Stimulated activated naive CD8-positive, alpha-beta T cell treated with anti-CD3 and anti-CD28 coated beads, Interleukin-15, Interleukin-2, amounts not matched to agents 100 ng/mL and 50 ng/mL, for 24 hours (primary cell): Measurements from ENCODE around the gene LHFPL5.

Experiments
- H3K27ac Mint-ChIP-seq: one replicate; pipeline ENCODE4 v1.8.0; 2021; ENCODE audit warnings: mild to moderate bottlenecking, mixed read lengths
- H3K27me3 Mint-ChIP-seq: one replicate; pipeline ENCODE4 v1.8.0; 2021; ENCODE audit warnings: mixed read lengths
- H3K36me3 Mint-ChIP-seq: one replicate; pipeline ENCODE4 v1.8.0; 2021; ENCODE audit warnings: low read depth, mixed read lengths
- H3K4me1 Mint-ChIP-seq: one replicate; pipeline ENCODE4 v1.8.0; 2021; ENCODE audit warnings: low read depth, mixed read lengths
- H3K4me3 Mint-ChIP-seq: one replicate; pipeline ENCODE4 v1.8.0; 2021; ENCODE audit warnings: mild to moderate bottlenecking, mixed read lengths
- H3K9me3 Mint-ChIP-seq: one replicate; pipeline ENCODE4 v1.8.0; 2021; ENCODE audit warnings: mixed read lengths

LHFPL5 gene

DNA sequence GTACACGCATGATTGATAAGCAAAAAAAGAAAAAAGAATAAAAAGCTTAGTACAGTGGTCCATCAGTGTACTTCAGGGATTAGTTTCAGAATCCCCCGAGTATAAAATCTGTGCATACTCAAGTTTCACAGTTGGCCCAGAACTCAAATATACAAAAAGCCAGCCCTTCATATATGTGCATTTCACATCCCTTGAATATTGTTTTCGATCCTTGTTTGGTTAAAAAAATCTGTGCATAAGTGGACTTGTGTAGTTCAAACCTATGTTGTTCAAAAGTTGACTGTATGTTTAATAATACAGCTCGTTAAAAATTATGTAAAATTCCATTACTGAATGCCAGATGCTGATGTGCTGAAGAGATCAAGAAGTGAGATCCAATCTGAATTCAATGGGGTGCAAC is 54.2 kb downstream of the LHFPL5 start:
- Mint-ChIP-seq H3K4me3 (no peak overlapping the region), H3K36me3 (peaks cover 92% of the 10 kb centered on the region), H3K27me3 (no peaks in the 10 kb centered on the region)

More for the DNA sequence above, 54.2 kb downstream of the LHFPL5 start:
- no peaks in the 10 kb centered on the region for H3K4me1 Mint-ChIP-seq
- H3K9me3 Mint-ChIP-seq: no peaks in the 10 kb centered on the region
- H3K27ac Mint-ChIP-seq: no peak overlapping the region
